ENCODE results near the gene GBP4. TPM values are rescaled to one million over a fixed set of nuclear protein-coding genes. Genes with fewer than 3 reads are reported as not detected.

GBP4 gene
- total RNA-seq, 1 experiment from 2014 or later, result 0.09 TPM

GRCh38 chr1:89243046-89243445 lies 44.3 kb upstream of the GBP4 start (continued):
- TF ChIP-seq AR (CRISPR knock-in tag; IDR thresholded peaks at IDR 0.05), result no peak
- TF ChIP-seq CBFB (CRISPR knock-in tag; IDR thresholded peaks at IDR 0.05; ENCODE audit: low read depth), result no peak
- no peak for TF ChIP-seq ZNF532 (CRISPR knock-in tag; IDR thresholded peaks at IDR 0.05; ENCODE audit: borderline replicate concordance)
- no peak for TF ChIP-seq EMX1 (CRISPR knock-in tag; IDR thresholded peaks at IDR 0.05)
- no peak for TF ChIP-seq STAT6 (CRISPR knock-in tag; conservative IDR thresholded peaks at IDR 0.05; ENCODE audit: low read depth)
- no peak for TF ChIP-seq ZNF396 (CRISPR knock-in tag; IDR thresholded peaks at IDR 0.05; ENCODE audit: borderline replicate concordance)
- no peak for TF ChIP-seq ZNF423 (CRISPR knock-in tag; IDR thresholded peaks at IDR 0.05)
- TF ChIP-seq ATF6 (CRISPR knock-in tag; IDR thresholded peaks at IDR 0.05), result no peak
- TF ChIP-seq ZNF121 (CRISPR knock-in tag; IDR thresholded peaks at IDR 0.05), result no peak

- ChIA-PET POLR2A (no interaction called here), CTCF (no interaction called here)
- Mint-ChIP-seq H3K27ac (no peak overlapping the region), H3K9me3 (peaks cover 50% of the 10 kb centered on the region), H3K4me1 (no peaks in the 10 kb centered on the region), H3K27me3 (ENCODE audit: low read depth) (peaks cover 3% of the 10 kb centered on the region; the same call in 1 of the 2 replicates), H3K4me3 (no peak overlapping the region), H3K36me3 (peaks cover 20% of the 10 kb centered on the region)
- DNase-seq (ENCODE audit: low spot score) (no peak), ATAC-seq (no peak)
- TF ChIP-seq SOX15 (CRISPR knock-in tag; IDR thresholded peaks at IDR 0.05), result no peak
- TF ChIP-seq JUN (CRISPR knock-in tag; IDR thresholded peaks at IDR 0.05), result no peak
- no peak for TF ChIP-seq GTF2I (CRISPR knock-in tag; conservative IDR thresholded peaks at IDR 0.05)
- TF ChIP-seq ATF3 (CRISPR knock-in tag; conservative IDR thresholded peaks at IDR 0.05), result no peak
- no peak for TF ChIP-seq IRF1 (CRISPR knock-in tag; IDR thresholded peaks at IDR 0.05)
- TF ChIP-seq TCF7 (CRISPR knock-in tag; IDR thresholded peaks at IDR 0.05; ENCODE audit: low read depth), result no peak
- TF ChIP-seq FOXJ3 (CRISPR knock-in tag; IDR thresholded peaks at IDR 0.05; ENCODE audit: borderline replicate concordance), result no peak
- no peak for TF ChIP-seq RORB (CRISPR knock-in tag; IDR thresholded peaks at IDR 0.05)
- TF ChIP-seq ELF4 (CRISPR knock-in tag; IDR thresholded peaks at IDR 0.05; ENCODE audit: low read depth), result no peak
- no peak for TF ChIP-seq ZNF423 (CRISPR knock-in tag; IDR thresholded peaks at IDR 0.05)
- no peak for TF ChIP-seq ESRRA (CRISPR knock-in tag; IDR thresholded peaks at IDR 0.05; ENCODE audit: borderline replicate concordance)
- TF ChIP-seq E2F4 (CRISPR knock-in tag; IDR thresholded peaks at IDR 0.05; ENCODE audit: borderline replicate concordance, low read depth), result no peak
- no peak for TF ChIP-seq JAZF1 (CRISPR knock-in tag; IDR thresholded peaks at IDR 0.05)
- TF ChIP-seq CREM (CRISPR knock-in tag; IDR thresholded peaks at IDR 0.05), result no peak
Measured at GRCh38 chr1:89221341-89221740, 22.6 kb upstream of the GBP4 start.
